Activated CD4-positive, alpha-beta T cell treated with anti-CD3 and anti-CD28 coated beads for 24 hours (primary cell): Measurements from ENCODE around the gene NLRP11.

Experiments used
- DNase-seq, 2 donors: peaks; one replicate each; pipeline ENCODE4 v3.0.0-alpha.2; 2020; ENCODE audit warnings: low read depth in 2 of 2

Gene NLRP11

DNA sequence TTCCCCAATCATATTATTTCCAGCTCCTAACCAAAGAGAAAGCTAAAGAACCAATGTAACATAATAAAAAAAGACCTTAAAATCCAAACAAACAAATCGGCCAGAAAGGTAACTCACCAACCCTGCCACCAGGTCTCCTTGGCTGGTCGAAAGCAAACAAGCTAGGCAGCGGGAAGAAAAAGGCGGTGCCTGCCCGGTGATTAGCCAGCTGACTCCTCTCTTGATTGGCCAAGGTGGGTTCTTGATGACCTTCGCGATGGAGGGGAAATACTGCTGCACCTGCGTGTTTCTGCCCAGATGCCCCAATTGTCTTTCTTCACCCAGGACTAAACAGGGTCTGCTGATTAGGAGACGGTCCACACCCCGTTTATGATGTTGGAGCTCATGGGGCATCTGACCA, at the start of gene NLRP11:
TSS of gene NLRP11 (minus strand) at position 154 of the 400 bp plus-strand sequence. CDS start 13,825 bp downstream, outside the sequence.
- no peak for DNase-seq

GRCh38 chr19:55877211-55877610, 45.4 kb upstream of the NLRP11 start:
- DNase-seq: no peak

- no peak for DNase-seq
Measured at GRCh38 chr19:55870736-55871135, 38.9 kb upstream of the NLRP11 start.

GRCh38 chr19:55867101-55867500, 35.3 kb upstream of the NLRP11 start:
- no peak for DNase-seq

- DNase-seq: no peak
Measured at GRCh38 chr19:55866521-55866920, 34.7 kb upstream of the NLRP11 start.

DNA sequence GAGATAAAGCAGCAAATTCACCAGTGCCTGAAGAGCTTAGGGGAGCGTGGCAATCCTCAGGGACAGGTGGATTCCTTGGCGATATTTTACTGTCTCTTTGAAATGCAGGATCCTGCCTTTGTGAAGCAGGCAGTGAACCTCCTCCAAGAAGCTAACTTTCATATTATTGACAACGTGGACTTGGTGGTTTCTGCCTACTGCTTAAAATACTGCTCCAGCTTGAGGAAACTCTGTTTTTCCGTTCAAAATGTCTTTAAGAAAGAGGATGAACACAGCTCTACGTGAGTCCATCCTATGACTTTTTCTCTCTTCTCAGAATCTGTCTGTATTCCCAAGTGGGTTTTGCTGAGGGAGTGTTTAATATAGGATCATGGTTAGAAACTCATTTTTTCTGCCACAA, 27.2 kb upstream of the NLRP11 start:
- no peak for DNase-seq

GRCh38 chr19:55858401-55858800, 26.6 kb upstream of the NLRP11 start:
- DNase-seq: no peak

DNA sequence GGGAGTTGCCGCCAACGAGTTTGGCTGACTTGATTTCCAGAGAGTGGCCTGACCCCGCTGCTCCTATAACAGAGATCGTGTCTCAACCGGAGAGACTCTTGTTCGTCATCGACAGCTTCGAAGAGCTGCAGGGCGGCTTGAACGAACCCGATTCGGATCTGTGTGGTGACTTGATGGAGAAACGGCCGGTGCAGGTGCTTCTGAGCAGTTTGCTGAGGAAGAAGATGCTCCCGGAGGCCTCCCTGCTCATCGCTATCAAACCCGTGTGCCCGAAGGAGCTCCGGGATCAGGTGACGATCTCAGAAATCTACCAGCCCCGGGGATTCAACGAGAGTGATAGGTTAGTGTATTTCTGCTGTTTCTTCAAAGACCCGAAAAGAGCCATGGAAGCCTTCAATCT, 26.2 kb upstream of the NLRP11 start:
- DNase-seq: no peak

- no peak for DNase-seq
Measured at GRCh38 chr19:55857149-55857548, 25.4 kb upstream of the NLRP11 start.

GRCh38 chr19:55855160-55855559, 23.4 kb upstream of the NLRP11 start:
- DNase-seq: no peak

GRCh38 chr19:55838906-55839305, 7.1 kb upstream of the NLRP11 start:
- DNase-seq: no peak

DNA sequence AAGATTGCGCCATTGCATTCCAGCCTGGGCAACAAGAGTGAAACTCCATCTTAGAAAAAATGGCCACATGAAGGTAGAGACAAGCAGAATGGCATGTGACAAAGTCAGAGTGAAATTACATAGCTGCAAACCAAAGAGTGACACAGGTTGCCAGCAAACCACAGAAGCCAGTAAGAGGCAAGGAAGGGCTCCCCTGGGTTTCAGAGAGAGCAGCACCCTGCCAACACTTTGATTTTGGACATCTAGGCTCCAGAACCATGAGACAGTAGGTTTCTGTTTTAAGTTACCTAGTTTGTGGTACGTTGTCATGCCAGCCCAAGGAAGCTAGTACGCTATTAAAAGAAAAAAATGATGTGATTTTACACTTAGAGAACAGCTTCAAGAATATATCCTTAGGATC, 6.5 kb upstream of the NLRP11 start:
- no peak for DNase-seq

- DNase-seq: no peak
Measured at GRCh38 chr19:55836340-55836739, 4.5 kb upstream of the NLRP11 start, which contains the start of gene NLRP4. NLRP4 (plus strand) TSS chr19:55836540; CDS start chr19:55852081, 15,541 bp downstream.

DNA sequence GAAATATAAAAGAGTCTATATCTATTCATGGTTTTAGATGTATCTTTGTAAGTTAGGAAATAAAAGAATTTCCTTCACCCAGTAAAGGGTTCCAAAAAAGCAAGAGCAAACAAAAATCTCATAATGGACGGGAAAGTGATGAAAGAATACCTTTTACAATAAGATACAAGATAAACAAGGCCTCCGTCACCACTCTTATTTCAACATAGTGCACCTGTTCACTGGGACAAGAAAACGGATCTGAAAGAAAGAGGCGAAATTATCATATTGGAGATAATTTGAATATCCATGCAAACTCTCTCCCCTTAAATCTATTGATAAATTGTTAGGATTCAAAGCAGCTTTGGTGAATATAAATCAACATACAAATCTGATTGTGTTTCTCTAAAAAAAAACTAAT, 877 bp upstream of the NLRP11 start:
- DNase-seq: no peak

GRCh38 chr19:55830656-55831055, 1.1 kb downstream of the NLRP11 start:
- DNase-seq: no peak

- no peak for DNase-seq
Measured at GRCh38 chr19:55820037-55820436, 11.8 kb downstream of the NLRP11 start.

DNA sequence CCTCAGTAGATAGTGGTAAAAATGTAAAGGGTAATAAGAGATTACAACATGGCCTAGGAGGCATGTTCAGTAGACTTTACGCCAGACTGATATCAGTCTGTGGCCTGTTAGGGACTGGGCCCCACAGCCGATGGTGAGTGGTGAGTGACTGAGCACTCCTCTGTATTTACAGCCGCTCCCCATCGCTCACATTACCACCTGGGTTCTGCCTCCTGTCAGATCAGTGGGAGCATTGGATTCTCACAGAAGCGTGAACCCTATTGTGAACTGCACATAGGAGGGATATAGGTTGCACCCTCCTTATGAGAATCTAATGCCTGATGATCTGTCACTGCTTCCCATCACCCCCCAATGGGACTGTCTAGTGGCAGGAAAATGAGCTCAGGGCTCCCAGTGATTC, 17.9 kb downstream of the NLRP11 start:
- no peak for DNase-seq

DNA sequence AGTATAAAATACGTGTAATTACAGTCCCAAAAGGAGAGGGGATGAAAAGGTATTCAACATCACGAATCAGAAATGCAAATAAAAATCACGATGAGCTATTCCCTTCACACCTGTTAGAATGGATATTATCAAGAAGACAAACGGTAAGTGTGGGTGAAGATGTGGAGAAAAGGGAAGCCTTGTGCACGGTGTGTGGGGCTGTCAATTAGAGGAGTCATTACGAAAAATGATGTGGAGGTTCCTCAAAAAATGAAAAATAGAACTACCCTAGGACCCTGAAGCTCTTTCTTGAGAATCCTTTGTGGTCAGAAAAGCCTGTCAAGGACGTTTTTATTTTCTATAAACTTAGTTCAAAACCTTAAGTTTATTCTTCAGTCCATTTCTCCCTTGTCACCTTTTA, 19.4 kb downstream of the NLRP11 start:
- no peak for DNase-seq

GRCh38 chr19:55811340-55811739, 20.5 kb downstream of the NLRP11 start:
- no peak for DNase-seq

GRCh38 chr19:55809381-55810058, 22.3 kb downstream of the NLRP11 start:
- DNase-seq: peak; percentile 3 to 8

GRCh38 chr19:55802281-55802680, 29.5 kb downstream of the NLRP11 start:
- no peak for DNase-seq

DNA sequence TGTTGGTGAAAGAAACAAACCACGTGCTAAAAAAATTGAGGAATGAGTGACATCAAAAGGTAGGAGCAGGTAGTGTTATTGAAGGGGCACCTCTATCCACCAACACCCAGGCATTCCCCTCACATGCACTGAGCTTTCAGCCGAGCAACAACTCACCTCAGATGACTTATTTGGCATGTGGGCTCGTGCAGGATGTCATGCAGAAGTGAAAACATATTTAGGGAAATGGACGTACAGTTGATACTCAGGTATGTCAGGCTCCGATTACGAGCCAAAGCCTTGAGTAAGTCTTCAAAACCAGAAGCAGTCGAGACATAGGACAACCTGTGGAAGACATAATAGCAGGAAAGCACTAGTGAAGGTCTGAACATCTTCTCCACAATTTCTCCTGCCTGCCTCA, 30.4 kb downstream of the NLRP11 start:
- DNase-seq: no peak

DNA sequence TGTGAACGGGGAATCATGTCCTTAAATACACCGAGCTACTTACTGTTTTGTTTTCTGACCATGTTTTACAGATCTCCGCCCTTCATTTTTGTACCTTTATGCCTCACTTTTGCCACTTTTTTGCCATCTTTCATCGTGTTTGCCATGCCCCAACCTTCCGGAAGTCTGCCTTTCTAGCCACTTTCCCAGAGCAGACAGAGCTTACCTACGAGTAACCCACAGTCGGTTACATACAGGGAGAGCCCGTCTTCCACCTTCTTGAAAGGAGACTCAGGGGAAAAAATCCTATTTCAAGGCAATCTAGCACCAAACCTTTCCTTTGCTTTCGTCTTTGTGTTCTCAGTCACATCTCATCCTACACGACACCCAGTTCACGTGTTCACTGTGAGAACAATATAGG, 36.8 kb downstream of the NLRP11 start:
- DNase-seq: no peak

- no peak for DNase-seq
Measured at GRCh38 chr19:55781112-55781511, 50.7 kb downstream of the NLRP11 start.
